SK-N-SH treated with all-trans-retinoic acid at 6 μM for 48 hours (cell line): ENCODE measurements around the gene FGFRL1.

Experiments
- ATAC-seq: fragments of 200-7000 bp; cut with Tn5 transposase; 3 replicates; pipeline ENCODE4 v1.9.1; 2020; ENCODE audit warnings: mild to moderate bottlenecking, moderate library complexity
- ARNTL ChIP-seq: fragments of 450-650 bp; formaldehyde crosslinking; IDR thresholded peaks from 2 replicates; pipeline ENCODE4 v1.5.0; 2020; ENCODE audit warnings: low read depth, mild to moderate bottlenecking, moderate library complexity, borderline replicate concordance
- BACH2 ChIP-seq: fragments of 250-450 bp; sonication (Bioruptor Pico); IDR thresholded peaks from 2 replicates; pipeline ENCODE4 v1.9.0; 2021; ENCODE audit warnings: mild to moderate bottlenecking, borderline replicate concordance
- CSDC2 ChIP-seq: fragments of 250-450 bp; sonication (Bioruptor Pico); IDR thresholded peaks from 2 replicates; pipeline ENCODE4 v1.5.0; 2020; ENCODE audit warnings: mild to moderate bottlenecking, moderate library complexity
- ESRRG ChIP-seq: fragments of 250-450 bp; sonication (Bioruptor Pico); IDR thresholded peaks from 2 replicates; pipeline ENCODE4 v1.6.1; 2021; ENCODE audit warnings: mild to moderate bottlenecking
- GLIS3 ChIP-seq: fragments of 250-450 bp; sonication (Bioruptor Pico); IDR thresholded peaks from 2 replicates; pipeline ENCODE4 v1.5.0; 2020; ENCODE audit warnings: mild to moderate bottlenecking, moderate library complexity
- ISL1 ChIP-seq: fragments of 250-450 bp; sonication (Bioruptor Pico); IDR thresholded peaks from 2 replicates; pipeline ENCODE4 v2.1.2; 2022; ENCODE audit warnings: mild to moderate bottlenecking, moderate library complexity
- OSR1 ChIP-seq: fragments of 250-450 bp; sonication (Bioruptor Pico); IDR thresholded peaks from 2 replicates; pipeline ENCODE4 v1.8.0; 2022; ENCODE audit warnings: moderate library complexity, mild to moderate bottlenecking, inconsistent platforms
- PPARA ChIP-seq: fragments of 250-450 bp; sonication (Bioruptor Pico); IDR thresholded peaks from 2 replicates; pipeline ENCODE4 v1.5.0; 2020; ENCODE audit warnings: mild to moderate bottlenecking, borderline replicate concordance
- RARB ChIP-seq: fragments of 250-450 bp; sonication (Bioruptor Pico); IDR thresholded peaks from 2 replicates; pipeline ENCODE4 v1.8.0; 2021; ENCODE audit warnings: mild to moderate bottlenecking, moderate library complexity
- SNAI2 ChIP-seq: fragments of 250-450 bp; sonication (Bioruptor Pico); IDR thresholded peaks from 2 replicates; pipeline ENCODE4 v1.5.0; 2020; ENCODE audit warnings: mild to moderate bottlenecking, moderate library complexity
- TOX ChIP-seq: fragments of 250-450 bp; sonication (Bioruptor Pico); IDR thresholded peaks from 2 replicates; pipeline ENCODE4 v1.8.0; 2021; ENCODE audit warnings: mild to moderate bottlenecking, moderate library complexity, borderline replicate concordance
- ZC3H10 ChIP-seq: fragments of 250-450 bp; sonication (Bioruptor Pico); IDR thresholded peaks from 2 replicates; pipeline ENCODE4 v1.5.1; 2021; ENCODE audit warnings: mild to moderate bottlenecking, moderate library complexity
- ZFP3 ChIP-seq: fragments of 250-450 bp; sonication (Bioruptor Pico); IDR thresholded peaks from 2 replicates; pipeline ENCODE4 v1.5.0; 2020; ENCODE audit warnings: mild to moderate bottlenecking, moderate library complexity
- ZFP30 ChIP-seq: fragments of 450-650 bp; formaldehyde crosslinking; IDR thresholded peaks from 2 replicates; pipeline ENCODE4 v1.5.0; 2022; ENCODE audit warnings: mild to moderate bottlenecking, moderate library complexity
- ZNF565 ChIP-seq: fragments of 450-650 bp; formaldehyde crosslinking; conservative IDR thresholded peaks from 2 replicates; pipeline ENCODE4 v1.5.0; 2020; ENCODE audit warnings: low read depth, mild to moderate bottlenecking, moderate library complexity
- ZNF8 ChIP-seq: fragments of 450-650 bp; formaldehyde crosslinking; IDR thresholded peaks from 2 replicates; pipeline ENCODE4 v1.5.0; 2020; ENCODE audit warnings: mild to moderate bottlenecking, moderate library complexity
- TF ChIP-seq, protein P1 (sequence below): fragments of 250-450 bp; sonication (Bioruptor Pico); IDR thresholded peaks from 2 replicates; pipeline ENCODE4 v1.5.1; 2021; ENCODE audit warnings: mild to moderate bottlenecking, moderate library complexity
- TF ChIP-seq, protein P2 (sequence below): fragments of 250-450 bp; sonication (Bioruptor Pico); IDR thresholded peaks from 2 replicates; pipeline ENCODE4 v1.5.1; 2020; ENCODE audit warnings: low read depth, mild to moderate bottlenecking, moderate library complexity
- TF ChIP-seq, protein P3 (sequence below): fragments of 250-450 bp; sonication (Bioruptor Pico); IDR thresholded peaks from 2 replicates; pipeline ENCODE4 v1.8.0; 2020; ENCODE audit warnings: mild to moderate bottlenecking, moderate library complexity, borderline replicate concordance
- TF ChIP-seq, protein P4 (sequence below): fragments of 250-450 bp; sonication (Bioruptor Pico); IDR thresholded peaks from 2 replicates; pipeline ENCODE4 v1.5.0; 2020; ENCODE audit warnings: mild to moderate bottlenecking, moderate library complexity
- TF ChIP-seq, protein P5 (sequence below): fragments of 250-450 bp; sonication (Bioruptor Pico); IDR thresholded peaks from 2 replicates; pipeline ENCODE4 v1.8.0; 2021; ENCODE audit warnings: low read depth, mild to moderate bottlenecking, moderate library complexity, borderline replicate concordance

FGFRL1 gene

DNA sequence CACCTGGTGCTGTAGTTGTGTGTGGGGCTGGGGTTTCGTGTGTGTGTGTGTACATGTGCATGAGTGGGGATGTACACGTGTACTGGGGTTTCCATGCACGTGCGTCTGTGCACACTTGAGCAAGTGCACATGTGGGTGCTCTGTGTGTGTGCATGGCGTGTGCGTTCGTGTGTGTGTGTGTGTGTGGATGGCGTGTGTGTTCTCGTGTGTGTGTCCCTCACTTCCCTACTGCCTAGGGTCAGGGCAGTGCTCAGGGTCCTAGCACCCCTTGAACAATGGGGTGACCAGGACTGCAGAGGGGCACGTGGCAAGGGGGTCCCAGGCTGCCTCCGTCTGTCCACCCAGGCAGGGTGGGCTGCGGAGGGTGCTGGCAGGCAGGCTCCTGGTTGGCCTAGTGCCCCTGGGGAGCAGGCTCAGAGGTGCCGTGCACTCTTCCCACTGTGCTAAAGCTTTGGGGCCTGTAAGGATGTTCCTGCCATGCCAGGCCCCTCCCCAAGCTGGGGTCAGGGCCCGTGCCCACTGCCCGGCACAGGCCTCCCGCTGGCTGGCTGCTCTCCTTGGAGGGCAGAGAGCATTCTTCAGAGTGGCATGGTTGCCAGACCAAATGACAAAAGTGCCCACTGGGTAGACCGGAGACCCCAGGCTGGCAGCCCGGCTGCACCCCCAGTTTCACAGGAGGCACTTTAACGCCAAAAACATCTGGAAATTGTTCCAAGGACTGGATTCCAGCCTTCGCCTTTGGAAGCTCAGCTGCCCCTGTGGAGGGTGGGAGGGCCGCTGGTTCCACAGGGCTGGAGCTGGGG is 29.1 kb downstream of the FGFRL1 start:
- TF ChIP-seq SNAI2 (CRISPR knock-in tag) = no peak
- TF ChIP-seq ZNF8 (CRISPR knock-in tag) = no peak
- TF ChIP-seq, protein P1, sequence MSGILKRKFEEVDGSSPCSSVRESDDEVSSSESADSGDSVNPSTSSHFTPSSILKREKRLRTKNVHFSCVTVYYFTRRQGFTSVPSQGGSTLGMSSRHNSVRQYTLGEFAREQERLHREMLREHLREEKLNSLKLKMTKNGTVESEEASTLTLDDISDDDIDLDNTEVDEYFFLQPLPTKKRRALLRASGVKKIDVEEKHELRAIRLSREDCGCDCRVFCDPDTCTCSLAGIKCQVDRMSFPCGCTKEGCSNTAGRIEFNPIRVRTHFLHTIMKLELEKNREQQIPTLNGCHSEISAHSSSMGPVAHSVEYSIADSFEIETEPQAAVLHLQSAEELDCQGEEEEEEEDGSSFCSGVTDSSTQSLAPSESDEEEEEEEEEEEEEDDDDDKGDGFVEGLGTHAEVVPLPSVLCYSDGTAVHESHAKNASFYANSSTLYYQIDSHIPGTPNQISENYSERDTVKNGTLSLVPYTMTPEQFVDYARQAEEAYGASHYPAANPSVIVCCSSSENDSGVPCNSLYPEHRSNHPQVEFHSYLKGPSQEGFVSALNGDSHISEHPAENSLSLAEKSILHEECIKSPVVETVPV (CRISPR knock-in tag) = no peak
- TF ChIP-seq PPARA = no peak
- TF ChIP-seq ZFP3 (CRISPR knock-in tag) = no peak
- TF ChIP-seq, protein P2, sequence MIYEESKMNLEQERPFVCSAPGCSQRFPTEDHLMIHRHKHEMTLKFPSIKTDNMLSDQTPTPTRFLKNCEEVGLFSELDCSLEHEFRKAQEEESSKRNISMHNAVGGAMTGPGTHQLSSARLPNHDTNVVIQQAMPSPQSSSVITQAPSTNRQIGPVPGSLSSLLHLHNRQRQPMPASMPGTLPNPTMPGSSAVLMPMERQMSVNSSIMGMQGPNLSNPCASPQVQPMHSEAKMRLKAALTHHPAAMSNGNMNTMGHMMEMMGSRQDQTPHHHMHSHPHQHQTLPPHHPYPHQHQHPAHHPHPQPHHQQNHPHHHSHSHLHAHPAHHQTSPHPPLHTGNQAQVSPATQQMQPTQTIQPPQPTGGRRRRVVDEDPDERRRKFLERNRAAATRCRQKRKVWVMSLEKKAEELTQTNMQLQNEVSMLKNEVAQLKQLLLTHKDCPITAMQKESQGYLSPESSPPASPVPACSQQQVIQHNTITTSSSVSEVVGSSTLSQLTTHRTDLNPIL (CRISPR knock-in tag) = no peak
- TF ChIP-seq OSR1 (CRISPR knock-in tag) = no peak
- no peak for TF ChIP-seq ZC3H10
- TF ChIP-seq ISL1 = no peak
- no peak for TF ChIP-seq BACH2
- TF ChIP-seq, protein P3, sequence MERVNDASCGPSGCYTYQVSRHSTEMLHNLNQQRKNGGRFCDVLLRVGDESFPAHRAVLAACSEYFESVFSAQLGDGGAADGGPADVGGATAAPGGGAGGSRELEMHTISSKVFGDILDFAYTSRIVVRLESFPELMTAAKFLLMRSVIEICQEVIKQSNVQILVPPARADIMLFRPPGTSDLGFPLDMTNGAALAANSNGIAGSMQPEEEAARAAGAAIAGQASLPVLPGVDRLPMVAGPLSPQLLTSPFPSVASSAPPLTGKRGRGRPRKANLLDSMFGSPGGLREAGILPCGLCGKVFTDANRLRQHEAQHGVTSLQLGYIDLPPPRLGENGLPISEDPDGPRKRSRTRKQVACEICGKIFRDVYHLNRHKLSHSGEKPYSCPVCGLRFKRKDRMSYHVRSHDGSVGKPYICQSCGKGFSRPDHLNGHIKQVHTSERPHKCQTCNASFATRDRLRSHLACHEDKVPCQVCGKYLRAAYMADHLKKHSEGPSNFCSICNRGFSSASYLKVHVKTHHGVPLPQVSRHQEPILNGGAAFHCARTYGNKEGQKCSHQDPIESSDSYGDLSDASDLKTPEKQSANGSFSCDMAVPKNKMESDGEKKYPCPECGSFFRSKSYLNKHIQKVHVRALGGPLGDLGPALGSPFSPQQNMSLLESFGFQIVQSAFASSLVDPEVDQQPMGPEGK = no peak
- no peak for TF ChIP-seq ARNTL (CRISPR knock-in tag)
- no peak for TF ChIP-seq RARB
- no peak for TF ChIP-seq TOX
- no peak for TF ChIP-seq ZNF565
- TF ChIP-seq, all 23 proteins: peak for 0
- no peak for ATAC-seq

DNA sequence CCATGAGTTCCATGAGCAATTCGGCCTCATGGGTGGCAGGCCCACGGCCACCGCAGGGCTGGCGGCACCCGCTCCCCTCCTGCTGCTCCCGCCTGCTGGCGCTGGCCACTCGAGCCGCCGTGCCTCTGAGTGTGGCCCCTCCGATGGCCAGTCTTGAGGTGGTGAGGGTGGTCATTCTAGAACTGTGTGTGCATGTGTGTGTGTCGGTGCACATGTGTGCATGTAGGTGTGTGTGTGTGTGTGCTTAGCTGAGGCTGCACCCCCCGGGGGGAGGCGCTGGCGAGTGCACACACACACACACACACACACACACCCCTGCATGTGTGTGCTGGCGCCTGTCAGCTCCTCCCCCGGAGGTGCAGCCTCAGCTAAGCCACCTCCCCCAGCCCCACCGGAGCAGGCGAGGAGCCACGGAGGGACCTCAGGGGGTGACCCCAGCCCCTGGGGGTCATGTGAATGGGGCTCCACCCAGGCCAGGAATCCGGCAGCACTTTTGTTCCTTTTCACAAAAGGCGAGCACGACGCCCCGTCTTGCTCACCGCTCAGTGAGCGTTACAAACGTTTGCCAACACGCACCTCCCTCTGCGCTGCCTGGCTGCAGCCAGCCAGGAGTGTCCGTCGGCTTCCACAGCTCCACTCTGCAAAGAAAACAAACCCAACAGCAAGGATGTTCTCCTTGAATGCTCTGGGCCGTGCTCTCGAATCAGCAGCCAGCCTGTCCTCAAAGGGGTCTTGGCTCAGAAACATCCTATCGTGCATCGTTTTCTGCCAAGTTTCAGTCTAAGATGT is 29.9 kb downstream of the FGFRL1 start:
- peak; percentile 4; the same call in 2 of the 3 replicates for ATAC-seq
- TF ChIP-seq ARNTL (CRISPR knock-in tag) (no peak), ZFP3 (CRISPR knock-in tag) (no peak)

DNA sequence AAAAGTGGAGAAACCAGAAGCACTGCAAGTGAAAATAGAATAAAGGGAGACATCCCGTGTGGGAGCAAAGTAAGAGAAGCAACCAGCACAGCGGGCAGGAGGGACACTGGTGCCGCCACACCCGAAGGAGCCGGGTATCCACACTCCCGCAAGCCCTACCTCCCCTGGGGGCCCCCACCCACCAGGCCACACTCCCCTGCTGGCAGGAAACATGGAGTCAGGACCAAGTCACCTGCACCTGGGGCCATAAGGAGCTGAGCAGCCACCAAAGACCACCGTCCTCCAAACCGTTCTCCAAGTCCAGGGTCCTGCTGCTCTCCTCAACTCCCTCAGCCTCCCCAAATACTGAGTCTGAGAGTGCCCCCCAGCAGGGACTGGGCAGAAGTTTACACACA is 30.5 kb downstream of the FGFRL1 start:
- no peak for ATAC-seq
- no peak for TF ChIP-seq ISL1
- no peak for TF ChIP-seq ZNF8 (CRISPR knock-in tag)
- TF ChIP-seq ESRRG (CRISPR knock-in tag) = no peak
- TF ChIP-seq, protein P1 (CRISPR knock-in tag) = no peak
- no peak for TF ChIP-seq BACH2
- TF ChIP-seq, protein P4, sequence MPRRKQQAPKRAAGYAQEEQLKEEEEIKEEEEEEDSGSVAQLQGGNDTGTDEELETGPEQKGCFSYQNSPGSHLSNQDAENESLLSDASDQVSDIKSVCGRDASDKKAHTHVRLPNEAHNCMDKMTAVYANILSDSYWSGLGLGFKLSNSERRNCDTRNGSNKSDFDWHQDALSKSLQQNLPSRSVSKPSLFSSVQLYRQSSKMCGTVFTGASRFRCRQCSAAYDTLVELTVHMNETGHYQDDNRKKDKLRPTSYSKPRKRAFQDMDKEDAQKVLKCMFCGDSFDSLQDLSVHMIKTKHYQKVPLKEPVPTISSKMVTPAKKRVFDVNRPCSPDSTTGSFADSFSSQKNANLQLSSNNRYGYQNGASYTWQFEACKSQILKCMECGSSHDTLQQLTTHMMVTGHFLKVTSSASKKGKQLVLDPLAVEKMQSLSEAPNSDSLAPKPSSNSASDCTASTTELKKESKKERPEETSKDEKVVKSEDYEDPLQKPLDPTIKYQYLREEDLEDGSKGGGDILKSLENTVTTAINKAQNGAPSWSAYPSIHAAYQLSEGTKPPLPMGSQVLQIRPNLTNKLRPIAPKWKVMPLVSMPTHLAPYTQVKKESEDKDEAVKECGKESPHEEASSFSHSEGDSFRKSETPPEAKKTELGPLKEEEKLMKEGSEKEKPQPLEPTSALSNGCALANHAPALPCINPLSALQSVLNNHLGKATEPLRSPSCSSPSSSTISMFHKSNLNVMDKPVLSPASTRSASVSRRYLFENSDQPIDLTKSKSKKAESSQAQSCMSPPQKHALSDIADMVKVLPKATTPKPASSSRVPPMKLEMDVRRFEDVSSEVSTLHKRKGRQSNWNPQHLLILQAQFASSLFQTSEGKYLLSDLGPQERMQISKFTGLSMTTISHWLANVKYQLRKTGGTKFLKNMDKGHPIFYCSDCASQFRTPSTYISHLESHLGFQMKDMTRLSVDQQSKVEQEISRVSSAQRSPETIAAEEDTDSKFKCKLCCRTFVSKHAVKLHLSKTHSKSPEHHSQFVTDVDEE (CRISPR knock-in tag) = no peak
- no peak for TF ChIP-seq ZNF565
- TF ChIP-seq ZC3H10 = no peak
- TF ChIP-seq CSDC2 (CRISPR knock-in tag) = no peak
- no peak for TF ChIP-seq ZFP3 (CRISPR knock-in tag)
- no peak for TF ChIP-seq GLIS3 (CRISPR knock-in tag)
- TF ChIP-seq SNAI2 (CRISPR knock-in tag) = no peak
- no peak for TF ChIP-seq ARNTL (CRISPR knock-in tag)
- TF ChIP-seq, protein P3 = no peak
- TF ChIP-seq, protein P2 (CRISPR knock-in tag) = no peak
- no peak for TF ChIP-seq ZFP30 (CRISPR knock-in tag)
- TF ChIP-seq PPARA = no peak
- TF ChIP-seq, protein P5, sequence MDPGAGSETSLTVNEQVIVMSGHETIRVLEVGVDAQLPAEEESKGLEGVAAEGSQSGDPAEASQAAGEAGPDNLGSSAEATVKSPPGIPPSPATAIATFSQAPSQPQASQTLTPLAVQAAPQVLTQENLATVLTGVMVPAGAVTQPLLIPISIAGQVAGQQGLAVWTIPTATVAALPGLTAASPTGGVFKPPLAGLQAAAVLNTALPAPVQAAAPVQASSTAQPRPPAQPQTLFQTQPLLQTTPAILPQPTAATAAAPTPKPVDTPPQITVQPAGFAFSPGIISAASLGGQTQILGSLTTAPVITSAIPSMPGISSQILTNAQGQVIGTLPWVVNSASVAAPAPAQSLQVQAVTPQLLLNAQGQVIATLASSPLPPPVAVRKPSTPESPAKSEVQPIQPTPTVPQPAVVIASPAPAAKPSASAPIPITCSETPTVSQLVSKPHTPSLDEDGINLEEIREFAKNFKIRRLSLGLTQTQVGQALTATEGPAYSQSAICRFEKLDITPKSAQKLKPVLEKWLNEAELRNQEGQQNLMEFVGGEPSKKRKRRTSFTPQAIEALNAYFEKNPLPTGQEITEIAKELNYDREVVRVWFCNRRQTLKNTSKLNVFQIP = no peak
